GM12878 (cell line): ENCODE measurements around the gene PI4K2A. TPM values are rescaled to one million over a fixed set of nuclear protein-coding genes. Genes with fewer than 3 reads are reported as not detected.

Experiments
- ATAC-seq: fragments of 200-7000 bp; cut with Tn5 transposase; 3 replicates; pipeline ENCODE4 v1.9.1; 2020; ENCODE audit warnings: mild to moderate bottlenecking, moderate library complexity
- BruUV-seq: library from RNA; stranded (reverse); fragments of 400-500 nt; replicated peaks from 2 replicates; lab custom pipeline; 2021; lab: Mats Ljungman, UMichigan
- CTCF ChIA-PET: fragments of 300-600 bp; sonication (Branson Sonifier 250); formaldehyde crosslinking; extraction: SDS; loops from one replicate; lab custom pipeline; 2021; ENCODE audit warnings: inconsistent platforms; lab: Yijun Ruan, JAX
- POLR2A ChIA-PET: fragments of 350-600 bp; formaldehyde crosslinking; extraction: SDS; loops from one replicate; lab custom pipeline; 2021; ENCODE audit warnings: inconsistent platforms; lab: Charles Lee
- RAD21 ChIA-PET: fragments of 300-600 bp; sonication (Branson Sonifier 250); formaldehyde crosslinking; loops from one replicate; lab custom pipeline; 2023; ENCODE audit warnings: antibody characterized with exemption; ENCODE audit not compliant: unreplicated experiment; lab: Charles Lee
- SMC1A ChIA-PET: fragments of 300-600 bp; sonication (Branson Sonifier 250); formaldehyde crosslinking; loops from one replicate; lab custom pipeline; 2023; ENCODE audit not compliant: unreplicated experiment, uncharacterized antibody; lab: Charles Lee
- DNase-seq: peaks from one replicate; pipeline ENCODE4 v3.0.0-alpha.2; 2011; ENCODE audit warnings: low read depth, low spot score
- FAIRE-seq: peaks from 3 replicates; lab custom pipeline; 2011; peaks lifted over from hg19 to GRCh38; lab: Jason Lieb, UNC
- H2AFZ ChIP-seq: 2 replicates; pipeline ENCODE4 v1.6.0; 2011; ENCODE audit warnings: low read depth, low read length, control low read depth; ENCODE audit not compliant: control insufficient read depth
- H3K27ac ChIP-seq: 2 replicates; pipeline ENCODE4 v1.5.1; 2011; ENCODE audit warnings: control low read depth; ENCODE audit not compliant: control insufficient read depth, insufficient read depth
- H3K27me3 ChIP-seq, 2 experiments: replicated peaks in 1 of 2; 2 replicates each; pipeline versions ENCODE4 v1.6.0 to v1.6.1; 2011; ENCODE audit warnings: low read length in 1 of 2; ENCODE audit not compliant: control insufficient read depth in 2 of 2, insufficient read depth in 2 of 2
- H3K36me3 ChIP-seq, 2 experiments: 2 replicates each; pipeline ENCODE4 v1.5.1; 2011; ENCODE audit warnings: low read length in 1 of 2; ENCODE audit not compliant: control insufficient read depth in 2 of 2, insufficient read depth in 2 of 2
- H3K4me1 ChIP-seq: 2 replicates; pipeline ENCODE4 v1.6.1; 2011; ENCODE audit warnings: mild to moderate bottlenecking, low read length, moderate library complexity, mixed read lengths; ENCODE audit not compliant: control insufficient read depth, insufficient read depth
- H3K4me2 ChIP-seq: 2 replicates; pipeline ENCODE4 v1.6.0; 2011; ENCODE audit warnings: control low read depth; ENCODE audit not compliant: control insufficient read depth, insufficient read depth
- H3K4me3 ChIP-seq: fragments of 200-600 bp; sonication (generic); 2 replicates; pipeline ENCODE4 v1.5.1; 2016
- H3K79me2 ChIP-seq: 2 replicates; pipeline ENCODE4 v1.6.0; 2011; ENCODE audit warnings: low read length; ENCODE audit not compliant: control insufficient read depth, insufficient read depth
- H3K9ac ChIP-seq: 2 replicates; pipeline ENCODE4 v1.8.0; 2011; ENCODE audit warnings: low read length, control low read depth, mixed read lengths; ENCODE audit not compliant: control insufficient read depth, insufficient read depth
- H3K9me3 ChIP-seq: replicated peaks from 3 replicates; pipeline ENCODE4 v1.5.1; 2011; ENCODE audit warnings: mild to moderate bottlenecking, low read length; ENCODE audit not compliant: control insufficient read depth, insufficient read depth
- H4K20me1 ChIP-seq: 2 replicates; pipeline ENCODE4 v1.6.0; 2011; ENCODE audit not compliant: control insufficient read depth, insufficient read depth
- BCL11A ChIP-seq: IDR thresholded peaks from 2 replicates; pipeline ENCODE4 v1.6.1; 2011; ENCODE audit warnings: low read depth, low read length
- E4F1 ChIP-seq: fragments of 450-650 bp; IDR thresholded peaks from 2 replicates; pipeline ENCODE4 v1.6.1; 2018; ENCODE audit warnings: borderline replicate concordance, mild to moderate bottlenecking; ENCODE audit not compliant: partially characterized antibody
- IKZF1 ChIP-seq: fragments of 450-650 bp; conservative IDR thresholded peaks from 2 replicates; pipeline ENCODE4 v1.6.1; 2017; ENCODE audit warnings: antibody characterized with exemption, mild to moderate bottlenecking
- NFYB ChIP-seq: IDR thresholded peaks from 2 replicates; pipeline ENCODE4 v1.6.1; 2011; ENCODE audit warnings: low read depth, mild to moderate bottlenecking, low read length, improper control_type of control experiment, moderate library complexity; ENCODE audit not compliant: insufficient read depth
- POLR2A ChIP-seq: IDR thresholded peaks from 2 replicates; pipeline ENCODE4 v1.6.1; 2011; ENCODE audit warnings: low read depth, mild to moderate bottlenecking, low read length
- SPI1 ChIP-seq: IDR thresholded peaks from 2 replicates; pipeline ENCODE4 v1.6.1; 2011; ENCODE audit warnings: low read depth, mild to moderate bottlenecking, low read length, moderate library complexity, borderline replicate concordance; ENCODE audit not compliant: insufficient read depth
- WGBS: methylation state at CpG from one replicate; pipeline ENCODE4 v1.1.6; 2016; ENCODE audit warnings: low lambda C conversion rate; ENCODE audit not compliant: insufficient replicate concordance, insufficient coverage; ENCODE audit errors: missing lambda C conversion rate; 5-methylcytosine and 5-hydroxymethylcytosine counted together
- in situ Hi-C: fragments of 300-500 bp; cut with MboI; formaldehyde crosslinking; loops from 9 replicates; pipeline ENCODE4 v1.14.3; 2018; ENCODE audit warnings: mixed read lengths
- intact Hi-C: fragments of 100-400 bp; cut with micrococcal nuclease; formaldehyde crosslinking; loops from one replicate; pipeline ENCODE4 v1.14.2; 2022; ENCODE audit not compliant: unreplicated experiment
- polyA plus RNA-seq, 11 experiments: library from polyadenylated mRNA; depleted of rRNA in 4 of 11; unstranded in 6 of 11; stranded (reverse) in 5 of 11; fragments of >200 nt; fragmentation: Nextera tagmentation in 4 of 11; fragmentation: Illumina TruSeq in 1 of 11; extraction: Ambion mirVana in 4 of 11; extraction: Trizol in 1 of 11; gene quantifications; 1 replicate in 1 of 11; 2 replicates in 10 of 11; pipeline versions ENCODE4 v1.2.1 to v1.2.3, GENCODE V29; 2011 to 2016; ENCODE audit warnings: inconsistent platforms in 2 of 11, missing spikeins in 2 of 11, low read depth in 1 of 11
- total RNA-seq, 4 experiments: library from RNA; depleted of rRNA in 3 of 4; stranded (reverse); fragments of >200 nt in 3 of 4; fragmentation: Illumina TruSeq in 1 of 4; extraction: Trizol in 1 of 4; gene quantifications; 2 replicates each; pipeline versions ENCODE4 v1.2.1 to v1.2.3, GENCODE V29; 2013 to 2021
- TF ChIP-seq, protein P1 (sequence below): fragments of 450-650 bp; IDR thresholded peaks from 2 replicates; pipeline ENCODE4 v1.6.1; 2016; ENCODE audit warnings: mild to moderate bottlenecking, moderate library complexity, borderline replicate concordance

The PI4K2A gene
- total and polyA plus RNA-seq, 10 of the 15 experiments (the other 5 are each of a cell fraction or from before 2014, with no cell fraction given), result 1.5 to 14.5 (median 10.0) TPM

DNA sequence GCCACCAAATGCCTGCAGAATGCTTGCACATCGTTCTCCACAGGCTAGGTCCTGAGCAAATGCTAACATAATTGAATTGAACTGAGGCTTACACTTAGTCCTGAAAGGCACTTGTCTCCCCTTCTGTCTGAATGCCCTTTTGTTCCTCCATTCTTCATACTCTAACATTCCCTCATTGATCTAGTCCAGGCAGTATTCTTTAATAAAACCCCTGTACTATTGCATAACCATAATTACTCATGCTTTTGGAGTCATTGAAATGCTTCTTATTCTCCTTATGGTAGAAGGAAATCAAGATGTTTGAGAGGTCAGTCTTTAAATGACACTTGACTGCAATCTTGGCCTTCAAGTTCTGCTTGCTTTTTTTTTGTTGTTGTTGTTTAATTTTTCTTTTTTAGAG is 7.1 kb downstream of the PI4K2A start:
- Histone ChIP-seq H3K27me3 (no peaks in the 10 kb centered on the region), H3K36me3 (peaks cover 5 to 7% of the 10 kb centered on the region in 2 experiments; a peak in 3 of 4 replicates), H3K9me3 (no peaks in the 10 kb centered on the region), H4K20me1 (no peaks in the 10 kb centered on the region), H3K9ac (no peak overlapping the region), H3K4me3 (no peak overlapping the region), H3K27ac (no peak overlapping the region), H3K4me1 (peaks cover 7% of the 10 kb centered on the region), H3K4me2 (no peak overlapping the region), H3K79me2 (peaks cover 8% of the 10 kb centered on the region), H2AFZ (no peak overlapping the region)
- FAIRE-seq (no peak), DNase-seq (no peak), ATAC-seq (no peak)
- ChIA-PET RAD21 (interaction anchor here (0.6 to 2.1 kb wide), 3 partner anchors 28 to 172 kb away, joined by 3 to 9 read pairs (median 3); no protein-coding TSS in a partner anchor), SMC1A (no interaction called here), POLR2A (no interaction called here), CTCF (interaction anchor here (1.4 to 2.4 kb wide), 2 partner anchors 39 to 75 kb away, joined by 6 read pairs; partner anchors contain the start of gene ANKRD2)
- in situ Hi-C loops (no loop called here), intact Hi-C loops (no loop called here)
- 100% methylated on average over 1 of the region's 1 CpG for WGBS
- no TSS peak for BruUV-seq
- TF ChIP-seq NFYB, result no peak

DNA sequence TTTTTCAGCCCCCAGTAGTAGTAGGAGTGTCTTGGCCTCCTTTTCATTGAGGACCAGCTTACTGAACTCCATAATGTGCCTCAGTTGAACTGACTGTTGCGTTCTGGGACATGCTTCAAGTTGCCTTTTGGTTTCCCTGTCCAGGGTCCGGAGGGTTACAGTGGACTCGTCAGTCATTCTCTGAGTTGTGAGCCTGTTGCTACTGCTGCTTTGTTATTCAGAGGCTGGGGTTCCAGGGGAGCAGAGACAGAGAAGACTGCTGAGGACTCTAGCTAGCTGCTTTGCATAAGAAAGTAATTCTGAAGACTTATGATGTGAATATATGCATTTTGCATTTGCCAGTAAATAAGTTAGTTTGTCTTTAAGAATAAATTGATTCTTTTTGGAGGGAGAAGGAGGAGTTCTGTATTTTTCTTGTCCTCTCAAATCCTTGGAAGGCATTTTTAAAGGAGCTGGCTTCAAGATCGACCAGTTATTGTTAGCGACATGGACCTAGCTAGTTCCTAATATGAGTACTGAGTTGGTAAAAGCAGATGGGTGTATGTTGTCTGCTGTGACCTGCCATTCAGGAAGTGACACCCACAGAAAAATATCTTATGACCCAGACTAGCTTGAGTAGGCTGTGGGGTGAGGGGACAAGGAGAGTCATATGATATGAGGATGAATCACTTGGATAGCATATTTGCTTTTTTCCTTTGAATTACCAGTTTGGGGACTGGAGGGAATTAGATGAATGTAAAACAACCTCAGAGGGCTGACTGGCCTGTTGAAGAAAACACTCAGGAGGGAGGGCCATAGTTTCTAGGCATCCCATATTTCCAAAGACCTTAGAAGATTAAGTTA is 8.3 kb downstream of the PI4K2A start:
- ChIA-PET CTCF (interaction anchor here (0.6 to 2.4 kb wide), 8 partner anchors 27 to 1039 kb away, joined by 3 to 6 read pairs (median 3); partner anchors contain the start of genes ANKRD2, AVPI1 and ZFYVE27), RAD21 (interaction anchor here (0.8 to 2.1 kb wide), 3 partner anchors 27 to 76 kb away, joined by 4 to 9 read pairs (median 4); partner anchors contain the start of genes ANKRD2 and AVPI1), POLR2A (interaction anchor here (0.7 to 1.2 kb wide), 5 partner anchors 8 to 152 kb away, joined by 3 to 5 read pairs (median 3); partner anchors contain the start of genes AVPI1 and PI4K2A), SMC1A (interaction anchor here (0.5 to 1.5 kb wide), 10 partner anchors 10 to 475 kb away, joined by 3 to 7 read pairs (median 4); partner anchors contain the start of gene AVPI1)
- DNase-seq (peak; percentile 47), ATAC-seq (peak; percentile 98), FAIRE-seq (peak; percentile 78)
- peak overlapping the region; percentile 48 for H3K4me2 ChIP-seq
- H3K27ac ChIP-seq, result peak overlapping the region; percentile 60
- intact Hi-C loops, result no loop called here
- no peaks in the 10 kb centered on the region for H4K20me1 ChIP-seq
- peak overlapping the region; percentile 79 for H2AFZ ChIP-seq
- H3K36me3 ChIP-seq, result peaks cover 5 to 7% of the 10 kb centered on the region in 2 experiments; a peak in 3 of 4 replicates
- peaks cover 5% of the 10 kb centered on the region for H3K79me2 ChIP-seq
- 1% methylated on average over 5 of the region's 5 CpGs for WGBS
- no peaks in the 10 kb centered on the region for H3K27me3 ChIP-seq
- peaks cover 7% of the 10 kb centered on the region for H3K4me1 ChIP-seq
- H3K4me3 ChIP-seq, result no peak overlapping the region; the same call in 1 of the 2 replicates
- in situ Hi-C loops, result no loop called here
- H3K9me3 ChIP-seq, result no peaks in the 10 kb centered on the region
- BruUV-seq, result no TSS peak
- peak overlapping the region; percentile 5; the same call in 1 of the 2 replicates for H3K9ac ChIP-seq
- TF ChIP-seq SPI1, result peak; percentile 45; the same call in 1 of the 2 replicates
- no peak for TF ChIP-seq BCL11A
- peak; percentile 42; the same call in 1 of the 2 replicates for TF ChIP-seq POLR2A
- TF ChIP-seq E4F1, result no peak
- TF ChIP-seq, protein P1, sequence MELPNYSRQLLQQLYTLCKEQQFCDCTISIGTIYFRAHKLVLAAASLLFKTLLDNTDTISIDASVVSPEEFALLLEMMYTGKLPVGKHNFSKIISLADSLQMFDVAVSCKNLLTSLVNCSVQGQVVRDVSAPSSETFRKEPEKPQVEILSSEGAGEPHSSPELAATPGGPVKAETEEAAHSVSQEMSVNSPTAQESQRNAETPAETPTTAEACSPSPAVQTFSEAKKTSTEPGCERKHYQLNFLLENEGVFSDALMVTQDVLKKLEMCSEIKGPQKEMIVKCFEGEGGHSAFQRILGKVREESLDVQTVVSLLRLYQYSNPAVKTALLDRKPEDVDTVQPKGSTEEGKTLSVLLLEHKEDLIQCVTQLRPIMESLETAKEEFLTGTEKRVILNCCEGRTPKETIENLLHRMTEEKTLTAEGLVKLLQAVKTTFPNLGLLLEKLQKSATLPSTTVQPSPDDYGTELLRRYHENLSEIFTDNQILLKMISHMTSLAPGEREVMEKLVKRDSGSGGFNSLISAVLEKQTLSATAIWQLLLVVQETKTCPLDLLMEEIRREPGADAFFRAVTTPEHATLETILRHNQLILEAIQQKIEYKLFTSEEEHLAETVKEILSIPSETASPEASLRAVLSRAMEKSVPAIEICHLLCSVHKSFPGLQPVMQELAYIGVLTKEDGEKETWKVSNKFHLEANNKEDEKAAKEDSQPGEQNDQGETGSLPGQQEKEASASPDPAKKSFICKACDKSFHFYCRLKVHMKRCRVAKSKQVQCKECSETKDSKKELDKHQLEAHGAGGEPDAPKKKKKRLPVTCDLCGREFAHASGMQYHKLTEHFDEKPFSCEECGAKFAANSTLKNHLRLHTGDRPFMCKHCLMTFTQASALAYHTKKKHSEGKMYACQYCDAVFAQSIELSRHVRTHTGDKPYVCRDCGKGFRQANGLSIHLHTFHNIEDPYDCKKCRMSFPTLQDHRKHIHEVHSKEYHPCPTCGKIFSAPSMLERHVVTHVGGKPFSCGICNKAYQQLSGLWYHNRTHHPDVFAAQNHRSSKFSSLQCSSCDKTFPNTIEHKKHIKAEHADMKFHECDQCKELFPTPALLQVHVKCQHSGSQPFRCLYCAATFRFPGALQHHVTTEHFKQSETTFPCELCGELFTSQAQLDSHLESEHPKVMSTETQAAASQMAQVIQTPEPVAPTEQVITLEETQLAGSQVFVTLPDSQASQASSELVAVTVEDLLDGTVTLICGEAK, result no peak
- peak; percentile 66 for TF ChIP-seq IKZF1
